ENCODE results near the gene MET. TPM values are rescaled to one million over a fixed set of nuclear protein-coding genes. Genes with fewer than 3 reads are reported as not detected.

MET gene
- total RNA-seq, 1 donor from 2014 or later = 3.2 TPM

DNA sequence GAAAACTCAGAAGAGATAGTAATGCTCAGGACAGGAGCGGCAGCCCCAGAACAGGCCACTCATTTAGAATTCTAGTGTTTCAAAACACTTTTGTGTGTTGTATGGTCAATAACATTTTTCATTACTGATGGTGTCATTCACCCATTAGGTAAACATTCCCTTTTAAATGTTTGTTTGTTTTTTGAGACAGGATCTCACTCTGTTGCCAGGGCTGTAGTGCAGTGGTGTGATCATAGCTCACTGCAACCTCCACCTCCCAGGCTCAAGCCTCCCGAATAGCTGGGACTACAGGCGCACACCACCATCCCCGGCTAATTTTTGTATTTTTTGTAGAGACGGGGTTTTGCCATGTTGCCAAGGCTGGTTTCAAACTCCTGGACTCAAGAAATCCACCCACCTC is 124.5 kb downstream of the MET start:
- Mint-ChIP-seq H3K27me3 (ENCODE audit: insufficient read depth) (peaks cover 10% of the 10 kb centered on the region), H3K4me3 (no peak overlapping the region), H3K36me3 (ENCODE audit: low read depth) (no peaks in the 10 kb centered on the region), H3K9me3 (no peaks in the 10 kb centered on the region), H3K27ac (no peak overlapping the region), H3K4me1 (ENCODE audit: low read depth) (peaks cover 8% of the 10 kb centered on the region)
- intact Hi-C loops (cut with micrococcal nuclease) = no loop called here
- DNase-seq (ENCODE audit: low spot score) = no peak

DNA sequence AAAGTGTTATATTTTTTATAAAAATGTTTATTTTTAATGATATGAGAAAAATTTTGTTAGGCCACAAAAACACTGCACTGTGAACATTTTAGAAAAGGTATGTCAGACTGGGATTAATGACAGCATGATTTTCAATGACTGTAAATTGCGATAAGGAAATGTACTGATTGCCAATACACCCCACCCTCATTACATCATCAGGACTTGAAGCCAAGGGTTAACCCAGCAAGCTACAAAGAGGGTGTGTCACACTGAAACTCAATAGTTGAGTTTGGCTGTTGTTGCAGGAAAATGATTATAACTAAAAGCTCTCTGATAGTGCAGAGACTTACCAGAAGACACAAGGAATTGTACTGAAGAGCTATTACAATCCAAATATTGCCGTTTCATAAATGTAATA is 125.6 kb downstream of the MET start:
- H3K27ac Mint-ChIP-seq = no peak overlapping the region
- no peaks in the 10 kb centered on the region for H3K9me3 Mint-ChIP-seq
- H3K4me3 Mint-ChIP-seq = no peak overlapping the region
- H3K36me3 Mint-ChIP-seq (ENCODE audit: low read depth) = no peaks in the 10 kb centered on the region
- intact Hi-C loops (cut with micrococcal nuclease) = no loop called here
- no peak for DNase-seq (ENCODE audit: low spot score)
- H3K4me1 Mint-ChIP-seq (ENCODE audit: low read depth) = peaks cover 11% of the 10 kb centered on the region
- peaks cover 10% of the 10 kb centered on the region for H3K27me3 Mint-ChIP-seq (ENCODE audit: insufficient read depth)

DNA sequence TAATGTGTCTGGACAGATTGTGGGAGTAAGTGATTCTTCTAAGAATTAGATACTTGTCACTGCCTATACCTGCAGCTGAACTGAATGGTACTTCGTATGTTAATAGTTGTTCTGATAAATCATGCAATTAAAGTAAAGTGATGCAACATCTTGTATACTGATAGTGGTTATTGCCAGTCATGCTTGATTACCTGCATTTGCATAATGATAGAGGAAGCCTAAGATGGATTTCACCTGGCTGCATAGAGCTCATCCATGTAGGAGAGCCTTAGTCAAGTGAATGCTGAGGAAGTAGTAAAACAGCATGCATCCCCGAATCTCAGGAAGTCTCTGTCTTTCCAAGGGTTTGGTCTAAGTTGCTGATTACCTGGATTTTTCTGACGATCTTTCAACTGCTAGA is 126.2 kb downstream of the MET start:
- no peaks in the 10 kb centered on the region for H3K36me3 Mint-ChIP-seq (ENCODE audit: low read depth)
- no peak for DNase-seq (ENCODE audit: low spot score)
- intact Hi-C loops (cut with micrococcal nuclease) = no loop called here
- H3K27me3 Mint-ChIP-seq (ENCODE audit: insufficient read depth) = peaks cover 10% of the 10 kb centered on the region
- no peak overlapping the region for H3K27ac Mint-ChIP-seq
- no peak overlapping the region for H3K4me3 Mint-ChIP-seq
- peaks cover 16% of the 10 kb centered on the region for H3K4me1 Mint-ChIP-seq (ENCODE audit: low read depth)
- H3K9me3 Mint-ChIP-seq = no peaks in the 10 kb centered on the region

DNA sequence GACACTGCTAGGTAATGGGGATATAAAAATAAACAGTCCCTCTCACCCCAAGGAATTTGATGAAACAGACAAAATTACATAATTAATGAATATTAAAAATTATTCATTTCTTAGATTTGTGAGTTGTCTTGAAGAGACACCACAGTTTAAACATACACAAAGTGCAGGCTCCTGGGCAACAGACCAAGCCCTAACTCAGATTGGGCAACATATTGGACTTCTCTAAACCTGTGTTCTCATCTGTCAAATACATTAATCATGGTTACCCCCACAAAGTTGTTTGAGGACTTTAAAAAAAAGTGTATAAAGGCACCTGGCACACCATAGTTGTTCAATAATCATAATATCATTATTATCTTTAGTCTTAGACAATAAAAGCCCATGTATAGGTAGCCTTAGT is 127.9 kb downstream of the MET start:
- no peaks in the 10 kb centered on the region for H3K9me3 Mint-ChIP-seq
- intact Hi-C loops (cut with micrococcal nuclease) = loop anchor here (5.0 to 10.0 kb wide), 2 partner anchors 563 to 665 kb away; no protein-coding TSS in a partner anchor
- no peak overlapping the region for H3K4me3 Mint-ChIP-seq
- peaks cover 16% of the 10 kb centered on the region for H3K4me1 Mint-ChIP-seq (ENCODE audit: low read depth)
- peaks cover 10% of the 10 kb centered on the region for H3K27me3 Mint-ChIP-seq (ENCODE audit: insufficient read depth)
- no peaks in the 10 kb centered on the region for H3K36me3 Mint-ChIP-seq (ENCODE audit: low read depth)
- DNase-seq (ENCODE audit: low spot score) = no peak
- H3K27ac Mint-ChIP-seq = no peak overlapping the region

DNA sequence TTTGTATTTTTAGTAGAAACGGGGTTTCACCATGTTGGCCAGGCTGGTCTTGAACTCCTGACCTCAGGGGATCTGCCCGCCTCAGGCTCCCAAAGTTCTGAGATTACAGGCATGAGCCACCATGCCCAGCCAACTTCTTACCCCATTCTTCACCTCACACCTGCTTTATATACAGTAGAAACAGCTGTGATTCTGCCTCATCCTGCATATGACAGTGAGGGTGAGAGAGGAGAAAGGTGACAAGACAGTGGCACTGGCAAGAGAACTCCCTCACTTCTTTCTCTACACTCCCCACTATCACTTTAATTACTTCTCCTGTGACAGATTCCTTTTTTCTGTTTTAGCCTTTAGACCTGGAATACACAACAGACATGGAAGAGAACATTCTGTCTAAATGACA is 128.6 kb downstream of the MET start:
- intact Hi-C loops (cut with micrococcal nuclease) = loop anchor here (5.0 to 10.0 kb wide), 2 partner anchors 563 to 666 kb away; no protein-coding TSS in a partner anchor
- Mint-ChIP-seq H3K36me3 (ENCODE audit: low read depth) (no peaks in the 10 kb centered on the region), H3K27me3 (ENCODE audit: insufficient read depth) (peaks cover 10% of the 10 kb centered on the region), H3K4me1 (ENCODE audit: low read depth) (peaks cover 16% of the 10 kb centered on the region), H3K9me3 (no peaks in the 10 kb centered on the region), H3K4me3 (no peak overlapping the region), H3K27ac (peak overlapping the region; percentile 13)
- no peak for DNase-seq (ENCODE audit: low spot score)

DNA sequence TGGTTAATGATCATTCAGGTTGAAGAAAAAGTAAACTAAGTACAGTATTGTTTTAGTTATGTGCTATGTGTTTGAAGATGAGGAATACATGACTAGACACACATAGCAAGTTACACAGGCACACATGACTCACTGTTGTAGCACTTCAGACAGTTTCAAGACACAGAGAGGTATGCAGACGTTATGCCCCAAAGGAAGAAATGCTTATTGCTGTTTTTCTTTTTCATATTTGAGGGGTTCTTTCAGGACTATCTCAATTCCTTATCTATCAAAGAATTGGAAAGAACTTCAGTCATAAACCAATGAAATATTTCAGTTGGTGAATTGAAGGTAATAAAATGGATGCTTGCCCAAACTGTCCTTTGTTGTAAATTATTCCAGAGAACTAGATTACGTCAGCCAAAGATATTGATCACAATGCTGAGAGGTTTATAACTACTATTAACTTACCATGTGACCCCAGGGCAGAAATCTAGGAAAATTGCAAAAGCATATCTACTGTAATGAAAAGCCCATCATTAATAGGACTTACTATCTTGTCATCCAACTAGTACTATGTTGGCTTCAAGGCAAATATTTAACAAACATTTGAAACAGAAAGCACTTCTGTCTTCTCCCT is 129.2 kb downstream of the MET start:
- intact Hi-C loops (cut with micrococcal nuclease) = loop anchor here (5.0 to 10.0 kb wide), 2 partner anchors 564 to 666 kb away; no protein-coding TSS in a partner anchor
- Mint-ChIP-seq H3K27me3 (ENCODE audit: insufficient read depth) (peaks cover 10% of the 10 kb centered on the region), H3K27ac (peak overlapping the region; percentile 3), H3K4me3 (no peak overlapping the region), H3K4me1 (ENCODE audit: low read depth) (peaks cover 16% of the 10 kb centered on the region), H3K9me3 (no peaks in the 10 kb centered on the region), H3K36me3 (ENCODE audit: low read depth) (no peaks in the 10 kb centered on the region)
- no peak for DNase-seq (ENCODE audit: low spot score)

DNA sequence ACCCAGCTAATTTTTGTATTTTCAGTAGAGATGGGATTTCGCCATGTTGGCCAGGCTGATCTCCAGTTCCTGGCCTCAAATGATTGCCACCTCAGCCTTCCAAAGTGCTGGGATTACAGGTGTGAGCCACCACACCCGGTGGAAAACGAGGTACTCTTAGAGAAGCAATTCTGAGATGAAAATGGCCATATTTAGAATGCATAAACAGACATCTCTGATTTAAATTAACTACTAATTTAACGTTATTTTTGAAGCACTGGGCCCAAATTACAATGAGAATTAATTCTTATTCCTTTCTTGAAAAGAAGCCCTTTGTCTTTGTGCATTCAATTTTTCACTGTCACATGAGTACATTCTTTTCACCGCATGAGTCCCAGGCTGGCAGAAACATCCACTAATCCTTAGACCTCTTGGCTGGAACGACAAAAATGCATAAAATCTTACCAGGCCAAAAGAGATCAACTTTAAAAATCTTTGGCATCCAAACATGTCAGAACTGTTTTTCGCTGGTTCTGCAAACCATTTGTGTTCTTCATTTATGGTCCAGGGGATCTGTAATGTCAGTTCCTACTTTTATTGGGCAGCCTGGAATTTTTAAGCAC is 130.2 kb downstream of the MET start:
- H3K4me1 Mint-ChIP-seq (ENCODE audit: low read depth) = peaks cover 16% of the 10 kb centered on the region
- H3K9me3 Mint-ChIP-seq = no peaks in the 10 kb centered on the region
- H3K36me3 Mint-ChIP-seq (ENCODE audit: low read depth) = no peaks in the 10 kb centered on the region
- H3K27ac Mint-ChIP-seq = peak overlapping the region; percentile 64
- H3K27me3 Mint-ChIP-seq (ENCODE audit: insufficient read depth) = peaks cover 10% of the 10 kb centered on the region
- intact Hi-C loops (cut with micrococcal nuclease) = loop anchor here (1.0 to 10.0 kb wide), 5 partner anchors 15 to 667 kb away; partner anchors contain the start of gene CAPZA2
- DNase-seq (ENCODE audit: low spot score) = no peak
- H3K4me3 Mint-ChIP-seq = no peak overlapping the region

DNA sequence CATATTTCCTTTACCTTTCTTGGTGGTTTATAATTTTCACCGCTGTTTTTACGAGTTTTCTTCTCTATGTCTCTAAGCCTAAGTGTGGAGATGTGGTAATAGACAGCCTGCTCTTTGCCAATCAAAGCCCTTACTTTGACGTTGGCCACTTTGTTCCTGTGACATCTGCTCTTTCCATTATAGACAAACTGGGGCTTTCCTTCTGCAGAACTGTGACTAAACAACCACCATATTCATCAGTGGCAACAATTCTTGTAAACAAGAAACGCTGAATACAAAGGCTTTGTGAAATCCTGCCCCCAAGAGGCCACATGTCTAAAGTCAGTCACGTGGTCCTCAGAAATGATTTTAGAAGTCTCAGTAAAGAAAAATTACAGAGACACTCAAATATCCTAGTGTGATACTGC is 130.8 kb downstream of the MET start:
- Mint-ChIP-seq H3K4me1 (ENCODE audit: low read depth) (peaks cover 16% of the 10 kb centered on the region), H3K9me3 (no peaks in the 10 kb centered on the region), H3K36me3 (ENCODE audit: low read depth) (no peaks in the 10 kb centered on the region), H3K4me3 (no peak overlapping the region), H3K27ac (peak overlapping the region; percentile 64), H3K27me3 (ENCODE audit: insufficient read depth) (peaks cover 10% of the 10 kb centered on the region)
- DNase-seq (ENCODE audit: low spot score) = peak; percentile 32
- intact Hi-C loops (cut with micrococcal nuclease) = loop anchor here (1.0 to 10.0 kb wide), 6 partner anchors 15 to 668 kb away; partner anchors contain the start of gene CAPZA2

DNA sequence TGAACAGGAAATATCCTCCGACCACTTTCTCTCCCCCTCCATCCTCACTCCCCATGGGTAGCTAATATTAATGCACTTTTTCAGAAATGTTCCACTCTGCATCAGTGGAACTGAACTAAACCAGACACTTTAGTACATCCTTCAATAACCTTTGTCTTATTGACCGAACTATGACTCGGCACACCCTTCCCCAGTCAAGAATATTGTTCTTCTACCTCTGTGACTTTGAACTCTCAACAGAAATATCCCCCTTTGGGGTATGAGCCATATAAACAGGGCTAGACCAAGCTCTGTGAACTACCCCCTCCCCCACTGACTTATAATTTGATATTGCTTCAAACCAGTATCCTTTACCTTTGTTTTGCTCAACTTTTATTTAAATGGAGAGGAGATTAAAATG is 132.5 kb downstream of the MET start:
- no peak overlapping the region for H3K27ac Mint-ChIP-seq
- intact Hi-C loops (cut with micrococcal nuclease) = loop anchor here (5.0 to 10.0 kb wide), 2 partner anchors 567 to 670 kb away; no protein-coding TSS in a partner anchor
- H3K4me3 Mint-ChIP-seq = no peak overlapping the region
- no peaks in the 10 kb centered on the region for H3K9me3 Mint-ChIP-seq
- H3K4me1 Mint-ChIP-seq (ENCODE audit: low read depth) = peaks cover 16% of the 10 kb centered on the region
- H3K36me3 Mint-ChIP-seq (ENCODE audit: low read depth) = no peaks in the 10 kb centered on the region
- H3K27me3 Mint-ChIP-seq (ENCODE audit: insufficient read depth) = peaks cover 7% of the 10 kb centered on the region
- no peak for DNase-seq (ENCODE audit: low spot score)

DNA sequence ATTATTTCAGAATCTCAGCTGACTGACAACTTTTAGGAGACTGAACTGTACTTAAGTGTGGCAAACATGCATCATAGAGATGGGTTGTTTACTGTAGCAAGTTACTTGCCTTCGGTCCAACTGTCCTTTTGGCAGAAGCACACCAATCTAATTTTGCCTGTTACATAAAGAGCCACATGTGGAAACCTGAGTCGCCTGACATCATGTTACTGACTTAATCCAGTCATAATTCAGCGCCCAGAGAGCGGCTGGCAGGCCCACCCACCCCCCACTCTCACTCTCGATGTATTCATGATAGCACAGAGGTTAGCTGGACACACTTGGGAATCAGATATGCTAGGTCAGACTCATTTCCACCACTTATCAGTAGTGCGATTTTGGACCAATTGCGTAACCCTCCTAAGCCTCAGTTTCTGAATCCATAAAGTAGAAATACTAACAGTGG is 133.1 kb downstream of the MET start:
- intact Hi-C loops (cut with micrococcal nuclease) = loop anchor here (10.0 kb wide), 1 partner anchor 670 kb away; no protein-coding TSS in a partner anchor
- Mint-ChIP-seq H3K36me3 (ENCODE audit: low read depth) (no peaks in the 10 kb centered on the region), H3K27ac (no peak overlapping the region), H3K27me3 (ENCODE audit: insufficient read depth) (peaks cover 11% of the 10 kb centered on the region), H3K4me3 (no peak overlapping the region), H3K4me1 (ENCODE audit: low read depth) (peaks cover 16% of the 10 kb centered on the region), H3K9me3 (no peaks in the 10 kb centered on the region)
- DNase-seq (ENCODE audit: low spot score) = no peak

DNA sequence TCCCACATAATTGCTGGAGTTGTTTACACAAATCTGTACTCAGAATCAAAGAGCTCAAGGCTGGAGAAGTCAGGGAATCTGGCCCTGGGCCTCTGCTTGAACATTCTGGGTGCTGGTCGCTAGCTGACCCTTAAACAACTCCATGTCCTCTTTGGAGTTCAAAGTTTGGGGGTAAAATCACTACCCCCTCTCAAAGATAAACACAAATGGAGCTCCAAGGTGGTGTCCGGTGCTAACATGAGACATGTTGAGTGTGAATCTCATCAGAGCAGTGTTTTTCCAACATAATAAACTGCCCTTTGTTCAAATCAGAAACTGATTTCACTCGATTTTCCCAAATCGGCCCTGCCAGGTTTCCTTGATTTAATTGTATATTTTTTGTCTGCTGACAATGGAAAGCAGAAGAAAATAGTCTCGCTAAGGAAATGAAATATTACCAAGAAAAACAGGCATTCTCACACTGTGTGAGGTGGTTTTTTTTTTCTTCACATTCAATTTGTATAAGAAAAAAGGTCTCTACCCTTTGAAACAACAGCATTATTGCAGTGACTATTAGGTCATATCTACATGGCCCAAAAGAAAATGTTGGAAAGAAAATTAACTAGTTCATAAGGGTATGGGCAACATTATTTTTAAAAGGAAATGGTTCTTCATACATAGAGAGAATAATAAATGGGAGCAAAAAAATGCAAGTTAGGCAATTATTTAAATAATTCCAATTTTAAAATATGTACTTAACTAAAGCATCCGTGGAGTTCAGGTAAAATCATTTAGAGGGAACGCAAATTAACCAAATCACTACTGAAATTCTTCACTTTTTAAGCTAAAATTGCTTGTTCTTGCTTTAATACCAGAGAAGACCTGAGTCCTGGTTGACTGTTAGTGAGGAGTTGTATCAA is 134.3 kb downstream of the MET start:
- Mint-ChIP-seq H3K36me3 (ENCODE audit: low read depth) (no peaks in the 10 kb centered on the region), H3K4me1 (ENCODE audit: low read depth) (peaks cover 10% of the 10 kb centered on the region), H3K9me3 (no peaks in the 10 kb centered on the region), H3K4me3 (no peak overlapping the region), H3K27ac (no peak overlapping the region), H3K27me3 (ENCODE audit: insufficient read depth) (peaks cover 4% of the 10 kb centered on the region)
- no peak for DNase-seq (ENCODE audit: low spot score)
- intact Hi-C loops (cut with micrococcal nuclease) = loop anchor here (10.0 kb wide), 1 partner anchor 671 kb away; no protein-coding TSS in a partner anchor

DNA sequence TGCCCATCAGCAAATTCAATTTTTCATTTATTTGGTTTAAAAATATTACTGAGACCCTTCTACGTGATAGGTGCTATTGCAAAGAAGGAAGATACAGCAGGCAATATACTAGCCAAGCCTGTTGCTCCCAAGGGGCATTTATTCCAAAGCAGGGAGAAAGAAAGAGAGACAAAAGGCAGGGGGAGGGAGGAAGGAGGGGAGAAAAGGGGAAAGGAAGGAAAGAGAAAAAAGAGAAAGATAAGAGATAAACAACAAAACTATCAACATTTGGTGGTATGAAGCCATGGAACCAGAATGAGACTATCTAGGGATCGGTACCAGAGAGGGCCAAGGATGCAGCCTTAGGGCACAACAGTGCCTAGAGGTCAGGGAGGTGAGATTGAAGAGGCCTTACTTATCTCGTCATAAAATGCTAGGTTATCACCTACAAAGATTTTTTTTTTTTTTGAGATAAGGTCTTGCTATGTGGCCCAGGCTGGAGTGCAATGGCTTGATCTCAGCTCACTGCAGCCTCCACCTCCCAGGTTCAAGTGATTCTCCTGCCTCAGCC is 135.1 kb downstream of the MET start:
- H3K36me3 Mint-ChIP-seq (ENCODE audit: low read depth) = no peaks in the 10 kb centered on the region
- peaks cover 9% of the 10 kb centered on the region for H3K4me1 Mint-ChIP-seq (ENCODE audit: low read depth)
- no peak for DNase-seq (ENCODE audit: low spot score)
- no peak overlapping the region for H3K4me3 Mint-ChIP-seq
- peaks cover 8% of the 10 kb centered on the region for H3K27me3 Mint-ChIP-seq (ENCODE audit: insufficient read depth)
- intact Hi-C loops (cut with micrococcal nuclease) = loop anchor here (10.0 kb wide), 1 partner anchor 672 kb away; no protein-coding TSS in a partner anchor
- no peak overlapping the region for H3K27ac Mint-ChIP-seq
- H3K9me3 Mint-ChIP-seq = no peaks in the 10 kb centered on the region

All from activated T-helper 1 cell treated with anti-CD3 and anti-CD28 coated beads, Interleukin-12 subunit alpha, Interleukin-12 subunit beta, Interleukin-2, Interleukin-4 antibody, amounts not matched to agents 30 ng/mL and 10 ng/mL and 1 ng/mL, durations not matched to agents 14 hours and 24 hours and 36 hours (primary cell).